Measurements from ENCODE around the gene RPS6KA5.
"Not testable (repeated sequence)": the region's sequence is repeated elsewhere in the genome, so short reads cannot be mapped to it uniquely, and the experiment has no call there.

The RPS6KA5 gene

GRCh38 chr14:91027561-91027960 is 32.9 kb downstream of the RPS6KA5 start:
- DNase-seq (ENCODE audit: low spot score): no peak

- DNase-seq (ENCODE audit: low spot score): not testable (repeated sequence)
Measured at GRCh38 chr14:91022622-91023028, 37.8 kb downstream of the RPS6KA5 start.

GRCh38 chr14:91021991-91022621 is 38.3 kb downstream of the RPS6KA5 start:
- no peak for DNase-seq (ENCODE audit: low spot score)

GRCh38 chr14:91021115-91021514 is 39.3 kb downstream of the RPS6KA5 start:
- DNase-seq (ENCODE audit: low spot score): no peak

GRCh38 chr14:91019673-91020072 is 40.8 kb downstream of the RPS6KA5 start:
- DNase-seq (ENCODE audit: low spot score): no peak

- no peak for DNase-seq (ENCODE audit: low spot score)
Measured at GRCh38 chr14:91018481-91018880, 42.0 kb downstream of the RPS6KA5 start.

GRCh38 chr14:91016800-91017410 is 43.5 kb downstream of the RPS6KA5 start:
- no peak for DNase-seq (ENCODE audit: low spot score)

- DNase-seq (ENCODE audit: low spot score): no peak
Measured at GRCh38 chr14:91015435-91015834, 45.0 kb downstream of the RPS6KA5 start.

GRCh38 chr14:91012045-91012444 is 48.4 kb downstream of the RPS6KA5 start:
- no peak for DNase-seq (ENCODE audit: low spot score)

- no peak for DNase-seq (ENCODE audit: low spot score)
Measured at GRCh38 chr14:91010153-91010533, 50.3 kb downstream of the RPS6KA5 start.

GRCh38 chr14:91009501-91010152 is 50.8 kb downstream of the RPS6KA5 start:
- DNase-seq (ENCODE audit: low spot score): no peak

- DNase-seq (ENCODE audit: low spot score): no peak
Measured at GRCh38 chr14:91008759-91009409, 51.6 kb downstream of the RPS6KA5 start.

- DNase-seq (ENCODE audit: low spot score): no peak
Measured at GRCh38 chr14:91005716-91006115, 54.7 kb downstream of the RPS6KA5 start.

GRCh38 chr14:91004987-91005386 is 55.5 kb downstream of the RPS6KA5 start:
- DNase-seq (ENCODE audit: low spot score): no peak

- no peak for DNase-seq (ENCODE audit: low spot score)
Measured at GRCh38 chr14:90999299-90999698, 61.1 kb downstream of the RPS6KA5 start.

- DNase-seq (ENCODE audit: low spot score): no peak
Measured at GRCh38 chr14:90996967-90997366, 63.5 kb downstream of the RPS6KA5 start.

GRCh38 chr14:90995785-90996184 is 64.7 kb downstream of the RPS6KA5 start:
- no peak for DNase-seq (ENCODE audit: low spot score)

GRCh38 chr14:90993792-90994191 is 66.6 kb downstream of the RPS6KA5 start:
- DNase-seq (ENCODE audit: low spot score): no peak

GRCh38 chr14:90991690-90992443 is 68.6 kb downstream of the RPS6KA5 start:
- no peak for DNase-seq (ENCODE audit: low spot score)

- no peak for DNase-seq (ENCODE audit: low spot score)
Measured at GRCh38 chr14:90990141-90990540, 70.3 kb downstream of the RPS6KA5 start.

- no peak for DNase-seq (ENCODE audit: low spot score)
Measured at GRCh38 chr14:90987140-90987539, 73.3 kb downstream of the RPS6KA5 start.

GRCh38 chr14:90986510-90986909 is 73.9 kb downstream of the RPS6KA5 start:
- DNase-seq (ENCODE audit: low spot score): no peak

Data from ecto neural progenitor cell (in vitro differentiated cells).